Measurements from ENCODE around the gene TPCN1.
A peak's percentile ranks its signal among the peaks of the same experiment; 100 is the strongest.

Gene TPCN1

DNA sequence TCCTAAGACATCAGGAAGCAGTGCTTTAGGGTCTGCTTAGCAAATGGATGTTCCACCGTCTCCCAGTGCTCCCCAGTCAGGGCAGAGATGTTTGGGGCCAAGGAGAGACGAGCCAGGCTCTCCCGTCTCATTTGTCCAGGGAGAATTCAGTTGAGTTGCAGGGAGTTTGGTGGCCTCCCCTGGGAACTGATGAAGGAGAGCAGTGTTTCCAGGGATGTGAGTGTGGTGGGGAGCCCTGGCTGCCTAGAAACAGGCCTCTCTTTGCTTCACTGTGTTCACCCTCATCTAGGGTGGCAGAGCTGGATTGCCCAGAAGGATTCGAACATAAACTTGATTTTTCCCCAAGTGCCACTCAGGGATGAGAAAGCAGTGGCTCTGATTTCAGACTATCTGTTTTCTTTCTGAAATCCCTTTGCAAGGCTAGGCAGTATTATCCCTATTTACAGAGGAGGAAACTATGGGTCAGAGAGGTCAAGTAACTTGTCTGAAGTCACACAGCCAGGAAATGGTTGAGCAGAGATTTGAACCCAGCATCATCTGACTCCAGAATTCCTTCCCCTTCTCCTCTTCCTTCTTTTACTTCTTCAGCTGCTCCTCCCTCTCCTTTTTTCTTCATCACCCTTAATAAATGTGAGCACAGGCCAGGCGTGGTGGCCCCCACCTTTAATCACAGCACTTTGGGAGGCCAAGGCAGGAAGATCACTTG is 6.6 kb downstream of the TPCN1 start:
- H3K36me3 ChIP-seq (ENCODE audit: control insufficient read depth, insufficient read depth, low read length, severe bottlenecking), result peaks cover 19% of the 10 kb centered on the region
- H3K4me1 ChIP-seq (ENCODE audit: control insufficient read depth, insufficient read depth, low read length), result peaks cover 34% of the 10 kb centered on the region
- no peak overlapping the region for H3K9ac ChIP-seq (ENCODE audit: low read length)
- H3K4me3 ChIP-seq (ENCODE audit: low read length), result no peak overlapping the region
- no peaks in the 10 kb centered on the region for H3K9me3 ChIP-seq (ENCODE audit: control insufficient read depth, low read length)
- H3K27me3 ChIP-seq (replicated peaks; ENCODE audit: control insufficient read depth, insufficient read depth, low read length), result no peaks in the 10 kb centered on the region
- no peak for DNase-seq (ENCODE audit: low read depth)

DNA sequence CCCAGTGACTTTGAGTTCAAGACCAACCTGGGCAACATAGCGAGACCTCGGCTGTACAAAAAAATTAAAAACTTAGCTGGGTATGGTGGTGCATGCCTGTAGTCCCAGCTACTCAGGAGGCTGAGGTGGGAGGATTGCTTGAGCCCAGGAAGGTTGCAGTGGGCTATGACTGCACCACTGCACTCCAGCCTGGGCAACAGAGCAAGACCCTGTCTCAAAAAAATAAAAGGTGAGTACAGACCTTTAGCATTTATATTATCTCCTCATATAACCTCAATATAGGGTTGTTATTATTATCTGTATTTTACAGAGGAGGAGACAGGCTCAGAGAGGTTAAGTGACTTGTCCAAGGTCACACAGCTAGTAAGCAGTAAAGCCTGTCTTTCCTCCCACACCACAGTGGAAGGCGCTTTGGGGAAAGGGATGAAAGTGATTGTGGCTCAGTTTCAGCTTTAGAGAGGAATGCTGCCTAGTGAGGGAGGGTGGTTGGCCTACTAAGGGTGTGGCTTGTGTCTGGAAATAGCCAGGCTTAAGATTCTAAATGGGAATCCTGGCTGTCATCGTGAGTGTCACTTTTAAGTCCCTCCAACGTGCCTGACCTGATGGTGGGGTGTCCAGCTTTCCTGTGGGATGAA is 7.2 kb downstream of the TPCN1 start:
- no peak overlapping the region for H3K4me3 ChIP-seq (ENCODE audit: low read length)
- DNase-seq (ENCODE audit: low read depth), result no peak
- peaks cover 19% of the 10 kb centered on the region for H3K36me3 ChIP-seq (ENCODE audit: control insufficient read depth, insufficient read depth, low read length, severe bottlenecking)
- no peaks in the 10 kb centered on the region for H3K9me3 ChIP-seq (ENCODE audit: control insufficient read depth, low read length)
- H3K9ac ChIP-seq (ENCODE audit: low read length), result peak overlapping the region; percentile 54
- H3K27me3 ChIP-seq (replicated peaks; ENCODE audit: control insufficient read depth, insufficient read depth, low read length), result no peaks in the 10 kb centered on the region
- peaks cover 33% of the 10 kb centered on the region for H3K4me1 ChIP-seq (ENCODE audit: control insufficient read depth, insufficient read depth, low read length)

DNA sequence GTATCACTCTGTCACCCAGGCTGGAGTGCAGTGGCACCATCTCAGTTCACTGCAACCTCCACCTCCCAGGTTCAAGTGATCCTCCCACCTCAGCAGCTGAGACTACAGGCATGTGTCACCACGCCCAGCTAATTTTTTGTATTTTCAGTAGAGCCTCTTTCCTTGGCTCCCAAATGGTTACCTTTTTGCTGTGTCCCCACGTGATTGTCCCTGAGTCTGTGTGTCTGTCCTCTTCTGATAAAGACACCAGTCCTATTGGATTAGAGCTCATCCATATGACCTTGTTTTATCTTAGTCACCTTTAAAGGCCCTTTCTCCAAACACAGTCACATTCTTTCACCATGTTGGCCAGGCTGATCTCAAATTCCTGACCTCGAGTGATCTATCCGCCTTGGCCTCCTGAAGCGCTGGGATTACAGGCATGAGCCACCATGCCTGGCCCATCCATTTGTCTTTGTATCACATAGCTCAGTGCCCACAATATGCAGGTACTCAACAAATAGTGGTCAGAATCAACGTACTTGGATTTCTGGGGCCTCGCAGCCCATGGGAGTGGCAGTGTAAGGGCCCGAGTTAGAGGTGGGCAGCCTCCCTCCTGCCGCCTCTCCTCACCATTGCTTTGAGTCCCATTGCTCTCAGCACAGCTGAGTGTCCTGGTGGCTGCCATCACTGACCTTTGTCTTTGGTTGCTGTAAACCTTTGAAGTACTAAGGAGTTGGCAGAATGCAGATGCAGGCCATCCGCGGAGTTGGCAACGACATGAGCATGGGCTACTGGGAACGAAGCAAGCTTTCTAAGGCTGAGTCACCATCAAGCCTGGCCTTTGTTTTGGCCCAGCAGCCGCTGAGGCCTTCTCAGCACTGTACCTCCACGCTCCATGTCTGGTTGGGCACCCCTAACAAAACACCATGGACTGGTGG is 9.3 kb downstream of the TPCN1 start:
- Histone ChIP-seq H3K4me1 (ENCODE audit: control insufficient read depth, insufficient read depth, low read length) (peaks cover 27% of the 10 kb centered on the region), H3K9me3 (ENCODE audit: control insufficient read depth, low read length) (no peaks in the 10 kb centered on the region), H3K36me3 (ENCODE audit: control insufficient read depth, insufficient read depth, low read length, severe bottlenecking) (peaks cover 19% of the 10 kb centered on the region), H3K9ac (ENCODE audit: low read length) (no peak overlapping the region), H3K4me3 (ENCODE audit: low read length) (no peak overlapping the region), H3K27me3 (replicated peaks; ENCODE audit: control insufficient read depth, insufficient read depth, low read length) (no peaks in the 10 kb centered on the region)
- DNase-seq (ENCODE audit: low read depth), result no peak

DNA sequence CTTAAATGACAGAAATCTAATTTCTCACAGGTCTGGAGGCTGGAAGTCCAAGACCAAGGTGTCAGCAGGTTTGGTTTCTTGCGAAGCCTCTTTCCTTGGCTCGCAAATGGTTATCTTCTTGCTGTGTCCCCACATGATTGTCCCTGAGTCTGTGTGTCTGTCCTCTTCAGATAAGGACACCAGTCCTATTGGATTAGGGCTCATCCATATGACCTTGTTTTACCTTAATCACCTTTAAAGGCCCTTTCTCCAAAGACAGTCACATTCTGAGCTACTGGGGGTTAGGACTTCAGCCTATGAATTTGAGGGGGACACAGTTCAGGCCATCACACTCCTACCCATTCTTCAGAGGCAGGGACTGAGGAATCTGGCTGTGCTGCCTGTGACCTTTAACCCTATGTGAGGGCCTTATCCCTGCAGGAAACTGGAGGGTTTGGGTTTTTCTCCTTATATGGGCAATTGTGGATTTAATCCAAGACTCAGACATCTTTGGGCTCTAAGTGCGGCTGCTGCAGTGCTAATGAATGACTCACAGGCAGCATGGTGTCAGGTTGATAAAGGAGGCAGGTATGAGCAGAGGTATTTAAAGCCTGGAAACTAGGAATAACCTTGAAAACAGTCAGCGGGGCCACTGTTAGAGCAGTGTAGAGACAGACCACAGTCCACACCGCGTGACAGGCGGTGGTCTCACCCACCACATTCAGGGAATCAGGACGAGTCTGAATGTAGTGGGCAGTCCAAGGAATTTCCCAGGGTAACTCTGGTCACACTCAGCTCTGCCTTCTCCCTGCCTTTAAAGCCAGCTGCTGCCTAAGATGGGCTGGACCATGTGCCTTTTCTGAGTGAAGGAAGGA is 10.2 kb downstream of the TPCN1 start:
- H3K27me3 ChIP-seq (replicated peaks; ENCODE audit: control insufficient read depth, insufficient read depth, low read length), result no peaks in the 10 kb centered on the region
- no peak overlapping the region for H3K4me3 ChIP-seq (ENCODE audit: low read length)
- H3K36me3 ChIP-seq (ENCODE audit: control insufficient read depth, insufficient read depth, low read length, severe bottlenecking), result peaks cover 19% of the 10 kb centered on the region
- no peak overlapping the region for H3K9ac ChIP-seq (ENCODE audit: low read length)
- no peaks in the 10 kb centered on the region for H3K9me3 ChIP-seq (ENCODE audit: control insufficient read depth, low read length)
- no peak for DNase-seq (ENCODE audit: low read depth)
- peaks cover 30% of the 10 kb centered on the region for H3K4me1 ChIP-seq (ENCODE audit: control insufficient read depth, insufficient read depth, low read length)

DNA sequence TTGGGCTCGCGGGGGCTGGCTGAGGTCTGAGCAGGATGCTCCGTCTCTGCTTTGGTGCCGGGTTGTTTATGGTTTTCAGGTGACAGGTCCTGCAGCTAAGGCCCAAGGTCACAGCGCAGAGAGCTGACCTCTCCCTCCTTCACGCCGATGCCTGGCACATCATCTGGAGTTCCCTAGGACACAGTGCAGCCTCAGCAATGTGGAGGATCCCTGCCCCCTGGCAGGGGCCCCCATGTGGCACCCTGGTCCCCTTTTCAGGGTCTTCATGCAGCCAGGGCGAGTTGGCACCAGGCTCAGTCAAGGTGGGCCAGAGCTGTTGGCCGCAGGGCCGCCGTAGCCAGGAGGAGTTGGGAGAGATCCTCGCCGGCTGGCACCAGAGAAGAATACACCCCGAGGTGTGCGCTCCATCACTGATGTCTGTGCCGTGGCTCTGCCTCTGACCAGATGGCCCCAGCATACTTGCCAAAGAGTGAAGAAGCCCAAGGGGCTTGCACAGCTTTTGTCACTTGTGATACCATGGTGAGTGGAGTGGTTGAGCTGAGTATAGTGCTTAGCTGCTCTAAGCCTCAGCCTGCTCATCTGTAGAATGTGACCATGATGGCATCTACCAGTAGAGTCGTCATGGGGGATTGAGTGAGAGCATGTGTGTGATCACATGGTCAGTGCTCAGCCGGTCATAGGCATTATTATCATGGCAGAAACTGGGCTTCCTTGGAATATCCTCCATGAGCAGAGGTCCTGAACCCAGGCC is 11.0 kb downstream of the TPCN1 start:
- Histone ChIP-seq H3K36me3 (ENCODE audit: control insufficient read depth, insufficient read depth, low read length, severe bottlenecking) (peaks cover 19% of the 10 kb centered on the region), H3K27me3 (replicated peaks; ENCODE audit: control insufficient read depth, insufficient read depth, low read length) (no peaks in the 10 kb centered on the region), H3K4me3 (ENCODE audit: low read length) (no peak overlapping the region), H3K9ac (ENCODE audit: low read length) (no peak overlapping the region), H3K4me1 (ENCODE audit: control insufficient read depth, insufficient read depth, low read length) (peaks cover 36% of the 10 kb centered on the region), H3K9me3 (ENCODE audit: control insufficient read depth, low read length) (no peaks in the 10 kb centered on the region)
- no peak for DNase-seq (ENCODE audit: low read depth)

DNA sequence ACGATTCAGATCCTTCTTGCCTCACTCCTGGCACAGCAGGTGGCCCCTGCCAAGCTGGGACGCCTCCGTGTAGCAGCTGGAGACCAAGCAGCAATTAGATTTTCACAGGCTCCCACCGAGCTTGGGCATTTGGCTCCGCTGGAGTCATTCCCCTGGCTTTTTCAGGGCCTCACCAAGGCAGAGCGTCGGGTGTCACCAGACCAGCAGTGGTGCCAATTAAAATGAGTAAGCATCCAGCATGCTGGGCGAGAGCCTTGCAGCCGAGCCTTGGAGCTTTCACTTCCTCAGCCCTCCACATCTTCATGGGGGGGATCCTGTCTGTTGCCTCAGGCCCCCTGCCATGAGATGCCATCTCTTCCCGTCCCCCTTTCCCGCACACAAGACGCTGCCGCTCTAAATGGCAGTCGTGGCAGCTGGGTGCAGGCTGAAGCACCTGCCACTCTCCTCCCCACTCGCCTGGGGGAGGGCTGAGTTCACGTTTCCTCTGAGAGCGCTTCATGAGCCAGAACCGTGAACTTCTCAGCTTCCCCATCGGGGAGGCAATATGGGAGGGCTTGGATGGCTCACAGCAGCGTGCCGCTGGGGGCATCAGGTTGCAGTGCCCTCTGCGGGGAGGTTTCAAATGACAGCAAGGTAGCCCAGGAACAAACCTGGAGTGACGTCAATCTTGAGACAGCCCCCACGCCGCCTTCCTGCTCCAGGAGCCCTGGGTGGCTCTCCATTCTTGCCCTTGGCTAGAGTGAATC is 11.7 kb downstream of the TPCN1 start:
- Histone ChIP-seq H3K4me3 (ENCODE audit: low read length) (no peak overlapping the region), H3K9me3 (ENCODE audit: control insufficient read depth, low read length) (no peaks in the 10 kb centered on the region), H3K27me3 (replicated peaks; ENCODE audit: control insufficient read depth, insufficient read depth, low read length) (no peaks in the 10 kb centered on the region), H3K4me1 (ENCODE audit: control insufficient read depth, insufficient read depth, low read length) (peaks cover 31% of the 10 kb centered on the region), H3K9ac (ENCODE audit: low read length) (peak overlapping the region; percentile 16), H3K36me3 (ENCODE audit: control insufficient read depth, insufficient read depth, low read length, severe bottlenecking) (peaks cover 19% of the 10 kb centered on the region)
- DNase-seq (ENCODE audit: low read depth), result no peak

DNA sequence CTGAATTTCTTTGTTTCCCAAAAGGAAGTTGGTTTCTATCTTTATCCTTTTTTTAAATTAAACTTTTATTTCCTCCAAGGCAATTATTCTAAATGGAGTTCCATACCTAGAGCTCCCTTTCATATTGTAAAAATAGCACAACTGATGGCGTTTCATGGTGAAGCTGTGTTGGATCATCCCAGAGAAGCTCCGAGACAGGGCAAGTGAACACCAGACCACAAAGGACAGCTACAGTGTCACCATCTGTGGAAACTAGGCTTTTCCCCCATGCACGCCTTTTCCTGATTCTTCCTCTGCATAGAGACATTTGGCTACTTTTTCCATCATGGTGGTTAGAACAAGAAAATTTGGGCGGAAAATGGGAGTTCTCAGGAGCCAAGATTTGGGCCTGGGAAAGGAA is 12.7 kb downstream of the TPCN1 start:
- Histone ChIP-seq H3K4me1 (ENCODE audit: control insufficient read depth, insufficient read depth, low read length) (peaks cover 26% of the 10 kb centered on the region), H3K9me3 (ENCODE audit: control insufficient read depth, low read length) (no peaks in the 10 kb centered on the region), H3K9ac (ENCODE audit: low read length) (no peak overlapping the region), H3K27me3 (replicated peaks; ENCODE audit: control insufficient read depth, insufficient read depth, low read length) (no peaks in the 10 kb centered on the region), H3K36me3 (ENCODE audit: control insufficient read depth, insufficient read depth, low read length, severe bottlenecking) (peaks cover 19% of the 10 kb centered on the region), H3K4me3 (ENCODE audit: low read length) (no peak overlapping the region)
- no peak for DNase-seq (ENCODE audit: low read depth)

DNA sequence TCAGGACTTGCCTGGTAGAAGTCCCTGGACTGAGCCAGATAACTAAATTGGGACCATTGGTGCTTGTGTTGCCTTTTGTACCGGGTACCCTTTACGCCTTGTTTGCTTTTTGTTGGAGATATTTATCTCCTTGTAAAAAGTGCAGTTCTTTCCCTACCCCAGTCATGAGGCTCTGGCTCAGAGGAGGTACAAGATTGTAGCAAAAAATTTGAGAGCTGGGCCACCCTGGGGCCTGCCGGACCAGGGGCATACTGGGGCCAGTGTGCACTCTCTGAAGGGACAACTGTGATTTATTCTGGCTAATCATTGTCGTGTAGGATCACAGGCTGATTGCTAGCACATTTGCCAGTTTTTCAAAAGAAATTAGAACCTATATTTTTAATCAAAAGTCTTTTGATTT is 13.2 kb downstream of the TPCN1 start:
- no peak overlapping the region for H3K9ac ChIP-seq (ENCODE audit: low read length)
- no peaks in the 10 kb centered on the region for H3K9me3 ChIP-seq (ENCODE audit: control insufficient read depth, low read length)
- H3K27me3 ChIP-seq (replicated peaks; ENCODE audit: control insufficient read depth, insufficient read depth, low read length), result no peaks in the 10 kb centered on the region
- DNase-seq (ENCODE audit: low read depth), result no peak
- H3K36me3 ChIP-seq (ENCODE audit: control insufficient read depth, insufficient read depth, low read length, severe bottlenecking), result peaks cover 19% of the 10 kb centered on the region
- H3K4me1 ChIP-seq (ENCODE audit: control insufficient read depth, insufficient read depth, low read length), result peaks cover 28% of the 10 kb centered on the region
- H3K4me3 ChIP-seq (ENCODE audit: low read length), result no peak overlapping the region

DNA sequence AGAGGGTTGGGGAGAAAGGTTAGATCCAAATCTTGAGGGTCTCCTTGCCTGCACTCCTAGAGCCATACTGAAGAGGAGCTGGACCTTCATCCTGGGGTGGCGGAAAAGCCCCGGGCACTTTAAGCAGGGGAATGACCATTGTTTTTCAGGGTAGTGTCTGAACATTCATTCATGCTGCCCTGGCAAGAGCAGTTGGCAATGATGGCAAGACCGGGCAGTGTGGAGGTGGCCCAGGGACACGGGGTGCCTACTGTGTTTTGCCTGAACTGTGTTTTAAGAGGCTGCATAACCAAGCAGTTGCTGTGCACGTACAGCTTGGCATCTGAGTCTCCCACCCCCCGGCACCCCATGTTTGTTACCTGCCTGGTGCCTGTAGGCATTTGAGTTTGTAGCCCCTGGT is 14.7 kb downstream of the TPCN1 start:
- no peak for DNase-seq (ENCODE audit: low read depth)
- no peaks in the 10 kb centered on the region for H3K27me3 ChIP-seq (replicated peaks; ENCODE audit: control insufficient read depth, insufficient read depth, low read length)
- H3K4me1 ChIP-seq (ENCODE audit: control insufficient read depth, insufficient read depth, low read length), result peaks cover 36% of the 10 kb centered on the region
- H3K9ac ChIP-seq (ENCODE audit: low read length), result no peak overlapping the region
- peaks cover 12% of the 10 kb centered on the region for H3K36me3 ChIP-seq (ENCODE audit: control insufficient read depth, insufficient read depth, low read length, severe bottlenecking)
- no peaks in the 10 kb centered on the region for H3K9me3 ChIP-seq (ENCODE audit: control insufficient read depth, low read length)
- no peak overlapping the region for H3K4me3 ChIP-seq (ENCODE audit: low read length)

All from adipocyte (in vitro differentiated cells).